ENCODE data around the gene HSH2D. TPM values are rescaled to one million over a fixed set of nuclear protein-coding genes. Genes with fewer than 3 reads are reported as not detected.

The HSH2D gene
- total and polyA plus RNA-seq, 2 of the 13 experiments (the other 11 are each of a cell fraction or from before 2014, with no cell fraction given): 0.69 to 3.2 TPM

DNA sequence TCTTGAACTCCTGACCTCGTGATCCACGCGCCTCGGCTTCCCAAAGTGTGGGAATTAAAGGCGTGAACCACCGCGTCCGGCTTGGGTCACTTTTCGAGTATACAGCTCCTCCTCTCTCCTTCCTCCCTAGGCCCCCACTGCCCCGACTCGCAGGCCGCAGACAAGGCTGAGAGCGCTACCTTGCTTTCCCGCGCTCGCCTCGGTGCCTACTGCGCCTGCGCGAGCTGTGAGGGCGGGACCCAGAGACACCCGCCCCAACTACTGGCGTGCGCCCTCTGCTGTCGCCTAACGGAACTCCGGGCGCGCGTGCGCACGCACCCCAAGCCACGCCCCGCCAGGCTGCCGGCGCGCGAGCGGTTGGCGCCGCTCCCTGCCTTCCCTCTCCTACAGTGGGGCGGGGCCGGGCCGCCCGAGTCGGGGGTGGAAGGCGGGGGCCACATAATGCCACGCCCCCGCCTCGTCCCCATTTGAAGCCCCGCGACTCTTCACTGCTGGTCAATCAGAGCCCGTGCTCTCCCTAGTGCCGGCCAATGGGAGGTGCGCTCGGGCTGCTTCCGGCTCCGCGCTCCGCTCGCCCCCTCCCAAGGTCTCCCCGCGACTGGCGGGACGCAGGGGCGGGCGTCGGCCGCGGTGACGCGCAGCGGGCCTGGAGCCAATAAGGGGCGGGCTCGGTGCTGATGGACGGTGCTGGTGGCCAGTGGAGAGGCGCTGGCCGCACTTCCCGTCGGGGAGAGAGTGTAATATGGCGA is 32.2 kb upstream of the HSH2D start, which contains the start of gene RAB8A (continued):
- TF ChIP-seq, protein P1, sequence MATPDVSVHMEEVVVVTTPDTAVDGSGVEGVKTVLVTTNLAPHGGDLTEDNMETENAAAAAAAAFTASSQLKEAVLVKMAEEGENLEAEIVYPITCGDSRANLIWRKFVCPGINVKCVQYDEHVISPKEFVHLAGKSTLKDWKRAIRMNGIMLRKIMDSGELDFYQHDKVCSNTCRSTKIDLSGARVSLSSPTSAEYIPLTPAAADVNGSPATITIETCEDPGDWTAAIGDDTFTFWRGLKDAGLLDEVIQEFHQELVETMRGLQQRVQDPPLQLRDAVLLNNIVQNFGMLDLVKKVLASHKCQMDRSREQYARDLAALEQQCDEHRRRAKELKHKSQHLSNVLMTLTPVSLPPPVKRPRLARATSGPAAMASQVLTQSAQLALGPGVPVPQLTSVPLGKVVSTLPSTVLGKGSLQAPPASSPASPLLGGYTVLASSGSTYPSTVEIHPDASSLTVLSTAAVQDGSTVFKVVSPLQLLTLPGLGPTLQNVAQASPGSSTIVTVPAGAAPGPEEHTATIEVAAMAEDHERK (CRISPR knock-in tag; IDR thresholded peaks at IDR 0.05; ENCODE audit: low read depth): peak; percentile 64; the same call in 1 of the 2 replicates
- 0 out of 2 replicates have a peak, but pooled peaks have one; percentile 25 for TF ChIP-seq ZNF235 (CRISPR knock-in tag; IDR thresholded peaks at IDR 0.05; ENCODE audit: borderline replicate concordance)
- TF ChIP-seq, protein P2, sequence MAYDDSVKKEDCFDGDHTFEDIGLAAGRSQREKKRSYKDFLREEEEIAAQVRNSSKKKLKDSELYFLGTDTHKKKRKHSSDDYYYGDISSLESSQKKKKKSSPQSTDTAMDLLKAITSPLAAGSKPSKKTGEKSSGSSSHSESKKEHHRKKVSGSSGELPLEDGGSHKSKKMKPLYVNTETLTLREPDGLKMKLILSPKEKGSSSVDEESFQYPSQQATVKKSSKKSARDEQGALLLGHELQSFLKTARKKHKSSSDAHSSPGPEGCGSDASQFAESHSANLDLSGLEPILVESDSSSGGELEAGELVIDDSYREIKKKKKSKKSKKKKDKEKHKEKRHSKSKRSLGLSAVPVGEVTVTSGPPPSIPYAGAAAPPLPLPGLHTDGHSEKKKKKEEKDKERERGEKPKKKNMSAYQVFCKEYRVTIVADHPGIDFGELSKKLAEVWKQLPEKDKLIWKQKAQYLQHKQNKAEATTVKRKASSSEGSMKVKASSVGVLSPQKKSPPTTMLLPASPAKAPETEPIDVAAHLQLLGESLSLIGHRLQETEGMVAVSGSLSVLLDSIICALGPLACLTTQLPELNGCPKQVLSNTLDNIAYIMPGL (CRISPR knock-in tag; IDR thresholded peaks at IDR 0.05; ENCODE audit: borderline replicate concordance in 1 of 2, low read depth in 1 of 2): peak; percentile 70 to 74; a peak in 3 of 4 replicates
- TF ChIP-seq CHD2 (IDR thresholded peaks at IDR 0.05; ENCODE audit: low read depth, low read length): peak; percentile 57
- TF ChIP-seq, protein P3, sequence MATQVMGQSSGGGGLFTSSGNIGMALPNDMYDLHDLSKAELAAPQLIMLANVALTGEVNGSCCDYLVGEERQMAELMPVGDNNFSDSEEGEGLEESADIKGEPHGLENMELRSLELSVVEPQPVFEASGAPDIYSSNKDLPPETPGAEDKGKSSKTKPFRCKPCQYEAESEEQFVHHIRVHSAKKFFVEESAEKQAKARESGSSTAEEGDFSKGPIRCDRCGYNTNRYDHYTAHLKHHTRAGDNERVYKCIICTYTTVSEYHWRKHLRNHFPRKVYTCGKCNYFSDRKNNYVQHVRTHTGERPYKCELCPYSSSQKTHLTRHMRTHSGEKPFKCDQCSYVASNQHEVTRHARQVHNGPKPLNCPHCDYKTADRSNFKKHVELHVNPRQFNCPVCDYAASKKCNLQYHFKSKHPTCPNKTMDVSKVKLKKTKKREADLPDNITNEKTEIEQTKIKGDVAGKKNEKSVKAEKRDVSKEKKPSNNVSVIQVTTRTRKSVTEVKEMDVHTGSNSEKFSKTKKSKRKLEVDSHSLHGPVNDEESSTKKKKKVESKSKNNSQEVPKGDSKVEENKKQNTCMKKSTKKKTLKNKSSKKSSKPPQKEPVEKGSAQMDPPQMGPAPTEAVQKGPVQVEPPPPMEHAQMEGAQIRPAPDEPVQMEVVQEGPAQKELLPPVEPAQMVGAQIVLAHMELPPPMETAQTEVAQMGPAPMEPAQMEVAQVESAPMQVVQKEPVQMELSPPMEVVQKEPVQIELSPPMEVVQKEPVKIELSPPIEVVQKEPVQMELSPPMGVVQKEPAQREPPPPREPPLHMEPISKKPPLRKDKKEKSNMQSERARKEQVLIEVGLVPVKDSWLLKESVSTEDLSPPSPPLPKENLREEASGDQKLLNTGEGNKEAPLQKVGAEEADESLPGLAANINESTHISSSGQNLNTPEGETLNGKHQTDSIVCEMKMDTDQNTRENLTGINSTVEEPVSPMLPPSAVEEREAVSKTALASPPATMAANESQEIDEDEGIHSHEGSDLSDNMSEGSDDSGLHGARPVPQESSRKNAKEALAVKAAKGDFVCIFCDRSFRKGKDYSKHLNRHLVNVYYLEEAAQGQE (IDR thresholded peaks at IDR 0.05; ENCODE audit: borderline replicate concordance in 1 of 2, low read depth in 1 of 2, low read length in 2 of 2): no peak
- peak; percentile 36; the same call in 1 of the 2 replicates for TF ChIP-seq ZNF138 (CRISPR knock-in tag; IDR thresholded peaks at IDR 0.05; ENCODE audit: low read depth)
- TF ChIP-seq, protein P4, sequence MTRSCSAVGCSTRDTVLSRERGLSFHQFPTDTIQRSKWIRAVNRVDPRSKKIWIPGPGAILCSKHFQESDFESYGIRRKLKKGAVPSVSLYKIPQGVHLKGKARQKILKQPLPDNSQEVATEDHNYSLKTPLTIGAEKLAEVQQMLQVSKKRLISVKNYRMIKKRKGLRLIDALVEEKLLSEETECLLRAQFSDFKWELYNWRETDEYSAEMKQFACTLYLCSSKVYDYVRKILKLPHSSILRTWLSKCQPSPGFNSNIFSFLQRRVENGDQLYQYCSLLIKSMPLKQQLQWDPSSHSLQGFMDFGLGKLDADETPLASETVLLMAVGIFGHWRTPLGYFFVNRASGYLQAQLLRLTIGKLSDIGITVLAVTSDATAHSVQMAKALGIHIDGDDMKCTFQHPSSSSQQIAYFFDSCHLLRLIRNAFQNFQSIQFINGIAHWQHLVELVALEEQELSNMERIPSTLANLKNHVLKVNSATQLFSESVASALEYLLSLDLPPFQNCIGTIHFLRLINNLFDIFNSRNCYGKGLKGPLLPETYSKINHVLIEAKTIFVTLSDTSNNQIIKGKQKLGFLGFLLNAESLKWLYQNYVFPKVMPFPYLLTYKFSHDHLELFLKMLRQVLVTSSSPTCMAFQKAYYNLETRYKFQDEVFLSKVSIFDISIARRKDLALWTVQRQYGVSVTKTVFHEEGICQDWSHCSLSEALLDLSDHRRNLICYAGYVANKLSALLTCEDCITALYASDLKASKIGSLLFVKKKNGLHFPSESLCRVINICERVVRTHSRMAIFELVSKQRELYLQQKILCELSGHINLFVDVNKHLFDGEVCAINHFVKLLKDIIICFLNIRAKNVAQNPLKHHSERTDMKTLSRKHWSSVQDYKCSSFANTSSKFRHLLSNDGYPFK (CRISPR knock-in tag; IDR thresholded peaks at IDR 0.05; ENCODE audit: borderline replicate concordance): peak; percentile 36; the same call in 1 of the 2 replicates
- 0 out of 2 replicates have a peak, but pooled peaks have one; percentile 54 for TF ChIP-seq ZSCAN20 (CRISPR knock-in tag; IDR thresholded peaks at IDR 0.05; ENCODE audit: borderline replicate concordance)
- TF ChIP-seq MXI1 (IDR thresholded peaks at IDR 0.05; ENCODE audit: borderline replicate concordance, low read depth, low read length): peak; percentile 67; the same call in 1 of the 3 replicates
- peak; percentile 60; the same call in 1 of the 2 replicates for TF ChIP-seq MED13 (CRISPR knock-in tag; IDR thresholded peaks at IDR 0.05)
- peak; percentile 20; the same call in 1 of the 2 replicates for TF ChIP-seq CBX5 (CRISPR knock-in tag; IDR thresholded peaks at IDR 0.05; ENCODE audit: borderline replicate concordance)
- peak; percentile 61; the same call in 1 of the 2 replicates for TF ChIP-seq SOX5 (CRISPR knock-in tag; IDR thresholded peaks at IDR 0.05; ENCODE audit: borderline replicate concordance)
- no peak for TF ChIP-seq REXO4 (CRISPR knock-in tag; IDR thresholded peaks at IDR 0.05; ENCODE audit: borderline replicate concordance)
- no peak for TF ChIP-seq TBL1XR1 (IDR thresholded peaks at IDR 0.05; ENCODE audit: borderline replicate concordance, low read length, partially characterized antibody)
- TF ChIP-seq ATF1 (CRISPR knock-in tag; IDR thresholded peaks at IDR 0.05): peak; percentile 83
- TF ChIP-seq ZNF878 (CRISPR knock-in tag; IDR thresholded peaks at IDR 0.05): no peak
